Activated naive CD8-positive, alpha-beta T cell treated with anti-CD3 and anti-CD28 coated beads, Interleukin-2, amount 50 U/mL, for 16 hours (primary cell): Measurements from ENCODE around the gene ZNF507.

Experiments
- DNase-seq: peaks from one replicate; pipeline ENCODE4 v3.0.0-alpha.2; 2020; ENCODE audit warnings: low read depth, low spot score

ZNF507 gene

GRCh38 chr19:32345261-32346207, at the start of gene ZNF507:
TSS of gene ZNF507 (plus strand) at chr19:32345610. CDS start at chr19:32352831, 7,221 bp downstream.
- peak; percentile 61 for DNase-seq

GRCh38 chr19:32296694-32297093, 48.7 kb upstream of the ZNF507 start:
- no peak for DNase-seq

- no peak for DNase-seq
Measured at GRCh38 chr19:32302778-32303177, 42.6 kb upstream of the ZNF507 start.

- DNase-seq: no peak
Measured at GRCh38 chr19:32303193-32303592, 42.2 kb upstream of the ZNF507 start.

- no peak for DNase-seq
Measured at GRCh38 chr19:32307591-32307990, 37.8 kb upstream of the ZNF507 start.

GRCh38 chr19:32308431-32309077, 36.9 kb upstream of the ZNF507 start:
- DNase-seq: no peak

GRCh38 chr19:32309711-32310390, 35.6 kb upstream of the ZNF507 start:
- no peak for DNase-seq

GRCh38 chr19:32311371-32311770, 34.0 kb upstream of the ZNF507 start:
- no peak for DNase-seq

GRCh38 chr19:32313569-32314265, 31.7 kb upstream of the ZNF507 start:
- DNase-seq: no peak

GRCh38 chr19:32316034-32316433, 29.4 kb upstream of the ZNF507 start:
- no peak for DNase-seq

GRCh38 chr19:32317086-32317485, 28.3 kb upstream of the ZNF507 start:
- DNase-seq: no peak

- DNase-seq: no peak
Measured at GRCh38 chr19:32318884-32319520, 26.4 kb upstream of the ZNF507 start.

GRCh38 chr19:32322541-32322940, 22.9 kb upstream of the ZNF507 start:
- no peak for DNase-seq

- DNase-seq: no peak
Measured at GRCh38 chr19:32324631-32325285, 20.7 kb upstream of the ZNF507 start.

GRCh38 chr19:32330213-32330857, 15.1 kb upstream of the ZNF507 start:
- no peak for DNase-seq

GRCh38 chr19:32333227-32333626, 12.2 kb upstream of the ZNF507 start:
- DNase-seq: no peak

GRCh38 chr19:32336259-32337083, 8.9 kb upstream of the ZNF507 start:
- DNase-seq: no peak

- no peak for DNase-seq
Measured at GRCh38 chr19:32337084-32337808, 8.2 kb upstream of the ZNF507 start.

GRCh38 chr19:32339423-32339822, 6.0 kb upstream of the ZNF507 start:
- no peak for DNase-seq
